GM19043 (cell line): ENCODE measurements around the gene NFYB.
"Not testable (repeated sequence)": the region's sequence is repeated elsewhere in the genome, so short reads cannot be mapped to it uniquely, and the experiment has no call there.

ENCODE experiments used
- ATAC-seq: cut with Tn5 transposase; IDR thresholded peaks from one replicate; pipeline ENCODE4 v1.9.1; 2021; ENCODE audit warnings: low read depth; ENCODE audit not compliant: unreplicated experiment

The NFYB gene

GRCh38 chr12:104137902-104138796, at the start of gene NFYB:
Gene NFYB (minus strand): TSS chr12:104138210. CDS start chr12:104135453, 2,757 bp downstream.
- peak; percentile 90 for ATAC-seq

GRCh38 chr12:104187446-104188155, 49.6 kb upstream of the NFYB start:
- ATAC-seq, result no peak

GRCh38 chr12:104183443-104183842, 45.4 kb upstream of the NFYB start:
- no peak for ATAC-seq

- ATAC-seq, result no peak
Measured at GRCh38 chr12:104182621-104183378, 44.8 kb upstream of the NFYB start.

- ATAC-seq, result no peak
Measured at GRCh38 chr12:104182144-104182543, 44.1 kb upstream of the NFYB start.

GRCh38 chr12:104181313-104181712, 43.3 kb upstream of the NFYB start:
- ATAC-seq, result no peak

GRCh38 chr12:104180374-104180773, 42.4 kb upstream of the NFYB start:
- ATAC-seq, result no peak

- no peak for ATAC-seq
Measured at GRCh38 chr12:104177663-104178501, 39.9 kb upstream of the NFYB start.

- ATAC-seq, result no peak
Measured at GRCh38 chr12:104177336-104177662, 39.3 kb upstream of the NFYB start.

- no peak for ATAC-seq
Measured at GRCh38 chr12:104175726-104176247, 37.8 kb upstream of the NFYB start.

- not testable (repeated sequence) for ATAC-seq
Measured at GRCh38 chr12:104173804-104174203, 35.8 kb upstream of the NFYB start.

GRCh38 chr12:104172570-104172947, 34.5 kb upstream of the NFYB start:
- no peak for ATAC-seq

GRCh38 chr12:104171785-104172569, 34.0 kb upstream of the NFYB start:
- ATAC-seq, result no peak

GRCh38 chr12:104168596-104168995, 30.6 kb upstream of the NFYB start:
- no peak for ATAC-seq

- no peak for ATAC-seq
Measured at GRCh38 chr12:104167519-104168458, 29.8 kb upstream of the NFYB start.

GRCh38 chr12:104166465-104166864, 28.5 kb upstream of the NFYB start:
- no peak for ATAC-seq

- no peak for ATAC-seq
Measured at GRCh38 chr12:104165801-104166200, 27.8 kb upstream of the NFYB start.

- no peak for ATAC-seq
Measured at GRCh38 chr12:104164634-104165033, 26.6 kb upstream of the NFYB start.
